ACC112 (cell line): Measurements from ENCODE around the gene GRIP2.

Source experiments
- H2AFZ ChIP-seq: fragments of 200-600 bp; sonication (generic); one replicate; pipeline ENCODE4 v1.6.0; 2017; ENCODE audit warnings: antibody characterized with exemption, low read length; ENCODE audit not compliant: unreplicated experiment
- H3K27ac ChIP-seq: fragments of 200-600 bp; sonication (generic); 2 replicates; pipeline ENCODE4 v1.5.1; 2014; ENCODE audit warnings: low read depth, mild to moderate bottlenecking, antibody characterized with exemption, low read length, moderate library complexity
- H3K27me3 ChIP-seq: fragments of 200-600 bp; sonication (generic); 2 replicates; pipeline ENCODE4 v1.6.1; 2014; ENCODE audit warnings: mild to moderate bottlenecking, antibody characterized with exemption, low read length, moderate library complexity, mixed read lengths; ENCODE audit not compliant: insufficient read depth
- H3K36me3 ChIP-seq: fragments of 200-600 bp; sonication (generic); 2 replicates; pipeline ENCODE4 v1.6.1; 2016; ENCODE audit warnings: mild to moderate bottlenecking, antibody characterized with exemption, low read length, moderate library complexity, mixed read lengths; ENCODE audit not compliant: insufficient read depth
- H3K4me1 ChIP-seq: fragments of 200-600 bp; sonication (generic); one replicate; pipeline ENCODE4 v1.6.1; 2016; ENCODE audit warnings: low read length, mixed read lengths; ENCODE audit not compliant: insufficient read depth, unreplicated experiment, control insufficient read depth
- H3K4me3 ChIP-seq: fragments of 200-600 bp; sonication (generic); 2 replicates; pipeline ENCODE4 v1.5.1; 2014; ENCODE audit warnings: mild to moderate bottlenecking, low read depth, low read length
- H3K79me2 ChIP-seq: fragments of 200-600 bp; sonication (generic); one replicate; pipeline ENCODE4 v1.6.0; 2016; ENCODE audit warnings: low read length; ENCODE audit not compliant: control insufficient read depth, unreplicated experiment, insufficient read depth

The GRIP2 gene

GRCh38 chr3:14492948-14493881 lies 46.9 kb downstream of the GRIP2 start:
- no peak overlapping the region for H3K4me3 ChIP-seq
- H3K4me1 ChIP-seq = no peaks in the 10 kb centered on the region
- H2AFZ ChIP-seq = no peak overlapping the region
- H3K27me3 ChIP-seq = no peaks in the 10 kb centered on the region
- no peaks in the 10 kb centered on the region for H3K36me3 ChIP-seq
- no peak overlapping the region for H3K27ac ChIP-seq
- H3K79me2 ChIP-seq = no peaks in the 10 kb centered on the region

GRCh38 chr3:14491396-14492190 lies 48.5 kb downstream of the GRIP2 start:
- Histone ChIP-seq H3K4me1 (no peaks in the 10 kb centered on the region), H3K36me3 (no peaks in the 10 kb centered on the region), H3K27ac (no peak overlapping the region), H3K27me3 (no peaks in the 10 kb centered on the region), H2AFZ (no peak overlapping the region), H3K79me2 (no peaks in the 10 kb centered on the region), H3K4me3 (no peak overlapping the region)

- Histone ChIP-seq H3K36me3 (no peaks in the 10 kb centered on the region), H3K27ac (no peak overlapping the region), H3K4me1 (no peaks in the 10 kb centered on the region), H3K4me3 (no peak overlapping the region), H2AFZ (no peak overlapping the region), H3K79me2 (no peaks in the 10 kb centered on the region), H3K27me3 (no peaks in the 10 kb centered on the region)
Measured at GRCh38 chr3:14490831-14491230, 49.3 kb downstream of the GRIP2 start.

- no peaks in the 10 kb centered on the region for H3K79me2 ChIP-seq
- no peak overlapping the region for H3K27ac ChIP-seq
- no peaks in the 10 kb centered on the region for H3K36me3 ChIP-seq
- no peaks in the 10 kb centered on the region for H3K27me3 ChIP-seq
- no peak overlapping the region for H3K4me3 ChIP-seq
- no peak overlapping the region for H2AFZ ChIP-seq
- no peaks in the 10 kb centered on the region for H3K4me1 ChIP-seq
Measured at GRCh38 chr3:14490255-14490654, 49.9 kb downstream of the GRIP2 start.

GRCh38 chr3:14489641-14490040 lies 50.5 kb downstream of the GRIP2 start:
- Histone ChIP-seq H3K36me3 (no peaks in the 10 kb centered on the region), H3K27ac (no peak overlapping the region), H2AFZ (no peak overlapping the region), H3K4me3 (no peak overlapping the region), H3K79me2 (no peaks in the 10 kb centered on the region), H3K27me3 (no peaks in the 10 kb centered on the region), H3K4me1 (no peaks in the 10 kb centered on the region)

GRCh38 chr3:14488286-14489041 lies 51.7 kb downstream of the GRIP2 start:
- Histone ChIP-seq H3K36me3 (no peaks in the 10 kb centered on the region), H3K27ac (no peak overlapping the region), H3K27me3 (no peaks in the 10 kb centered on the region), H3K4me3 (no peak overlapping the region), H3K79me2 (no peaks in the 10 kb centered on the region), H3K4me1 (no peaks in the 10 kb centered on the region), H2AFZ (no peak overlapping the region)

- Histone ChIP-seq H3K27ac (no peak overlapping the region), H3K79me2 (no peaks in the 10 kb centered on the region), H3K4me3 (no peak overlapping the region), H2AFZ (no peak overlapping the region), H3K4me1 (no peaks in the 10 kb centered on the region), H3K27me3 (no peaks in the 10 kb centered on the region), H3K36me3 (no peaks in the 10 kb centered on the region)
Measured at GRCh38 chr3:14487821-14488220, 52.3 kb downstream of the GRIP2 start.

- Histone ChIP-seq H3K27me3 (no peaks in the 10 kb centered on the region), H2AFZ (no peak overlapping the region), H3K79me2 (no peaks in the 10 kb centered on the region), H3K27ac (no peak overlapping the region), H3K36me3 (no peaks in the 10 kb centered on the region), H3K4me1 (no peaks in the 10 kb centered on the region), H3K4me3 (no peak overlapping the region)
Measured at GRCh38 chr3:14487086-14487485, 53.1 kb downstream of the GRIP2 start.

GRCh38 chr3:14486460-14486859 lies 53.7 kb downstream of the GRIP2 start:
- no peak overlapping the region for H2AFZ ChIP-seq
- no peaks in the 10 kb centered on the region; the same call in 1 of the 2 replicates for H3K36me3 ChIP-seq
- H3K27ac ChIP-seq = no peak overlapping the region
- no peaks in the 10 kb centered on the region for H3K27me3 ChIP-seq
- H3K4me1 ChIP-seq = no peaks in the 10 kb centered on the region
- no peak overlapping the region for H3K4me3 ChIP-seq
- H3K79me2 ChIP-seq = no peaks in the 10 kb centered on the region

GRCh38 chr3:14485981-14486380 lies 54.2 kb downstream of the GRIP2 start:
- no peaks in the 10 kb centered on the region; the same call in 1 of the 2 replicates for H3K36me3 ChIP-seq
- no peak overlapping the region for H3K27ac ChIP-seq
- no peaks in the 10 kb centered on the region for H3K4me1 ChIP-seq
- H3K4me3 ChIP-seq = no peak overlapping the region
- no peak overlapping the region for H2AFZ ChIP-seq
- no peaks in the 10 kb centered on the region for H3K79me2 ChIP-seq
- no peaks in the 10 kb centered on the region for H3K27me3 ChIP-seq
